Activated T-cell treated with anti-CD3 and anti-CD28 coated beads, Interleukin-2, amount 50 U/mL, for 1 hour (primary cell): ENCODE results near the gene ZNF808.
"Not testable (repeated sequence)": the region's sequence is repeated elsewhere in the genome, so short reads cannot be mapped to it uniquely, and the experiment has no call there.

Experiments used
- DNase-seq: peaks from one replicate; pipeline ENCODE4 v3.0.0-alpha.2; 2020

ZNF808 gene

DNA sequence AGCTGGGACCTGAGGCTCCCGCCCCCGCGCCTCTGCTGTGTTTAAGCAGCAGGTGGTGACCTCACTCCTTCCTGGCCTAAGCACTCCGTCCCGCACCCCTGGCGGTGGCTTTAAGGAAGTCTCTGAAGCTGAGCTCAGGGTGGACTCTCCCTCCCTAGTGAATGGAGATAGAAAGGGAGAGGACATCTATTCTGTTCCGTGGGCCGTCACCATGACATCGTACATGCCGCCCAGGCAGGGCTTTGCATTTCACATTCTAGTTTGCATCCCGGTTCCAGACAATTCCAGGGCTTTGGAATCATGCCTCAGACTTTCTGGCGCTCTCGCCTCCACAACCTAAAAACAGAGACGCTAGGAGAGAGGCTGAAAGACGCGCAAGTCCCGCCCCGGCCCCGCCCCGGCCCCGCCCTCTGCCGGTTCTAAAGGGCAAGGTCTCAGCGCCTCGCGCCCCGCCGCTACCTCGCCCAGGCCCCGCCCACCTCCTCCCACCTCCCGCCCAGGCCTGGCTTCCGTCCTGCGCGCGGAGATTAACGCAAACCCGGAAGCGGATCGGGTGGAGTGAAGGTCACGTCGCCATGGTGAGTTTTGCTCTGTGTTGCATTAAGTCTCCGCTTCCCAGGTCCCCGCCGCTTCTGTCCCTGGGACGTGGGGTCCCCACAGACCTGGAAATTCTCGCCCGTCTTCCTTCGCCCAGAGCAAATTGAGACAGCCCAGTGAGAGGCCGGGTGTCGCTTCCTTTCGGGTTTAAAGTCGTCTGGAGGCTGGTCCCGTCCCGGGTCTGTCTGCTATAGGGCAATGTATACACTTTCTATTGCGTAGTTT is at the start of gene ZNF808:
ZNF808 (plus strand) TSS at position 535 of the 822 bp plus-strand sequence. CDS start 15,617 bp downstream, outside the sequence.
- peak; percentile 97 for DNase-seq

GRCh38 chr19:52484111-52484743 is 43.2 kb upstream of the ZNF808 start:
- DNase-seq, result not testable (repeated sequence)

DNA sequence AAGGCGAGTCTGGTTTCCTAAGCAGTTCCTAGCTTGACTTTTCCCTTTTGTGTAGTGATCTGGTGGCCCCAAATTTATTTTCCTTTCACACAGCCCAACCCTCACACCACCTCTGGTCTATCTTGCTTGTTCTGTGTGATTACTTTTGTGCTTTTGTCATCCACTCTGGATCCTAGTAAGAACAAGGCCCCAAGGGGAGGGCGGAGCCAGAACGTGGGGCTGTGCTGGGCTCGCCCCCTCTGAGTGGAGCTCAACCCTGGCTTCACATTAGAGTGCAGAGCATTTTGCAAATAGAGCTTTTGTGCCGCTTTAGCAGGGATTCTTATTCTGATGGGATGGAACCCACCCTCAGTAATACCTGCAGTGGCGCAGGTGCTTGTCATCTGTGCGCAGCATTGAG is 42.4 kb upstream of the ZNF808 start:
- not testable (repeated sequence) for DNase-seq

DNA sequence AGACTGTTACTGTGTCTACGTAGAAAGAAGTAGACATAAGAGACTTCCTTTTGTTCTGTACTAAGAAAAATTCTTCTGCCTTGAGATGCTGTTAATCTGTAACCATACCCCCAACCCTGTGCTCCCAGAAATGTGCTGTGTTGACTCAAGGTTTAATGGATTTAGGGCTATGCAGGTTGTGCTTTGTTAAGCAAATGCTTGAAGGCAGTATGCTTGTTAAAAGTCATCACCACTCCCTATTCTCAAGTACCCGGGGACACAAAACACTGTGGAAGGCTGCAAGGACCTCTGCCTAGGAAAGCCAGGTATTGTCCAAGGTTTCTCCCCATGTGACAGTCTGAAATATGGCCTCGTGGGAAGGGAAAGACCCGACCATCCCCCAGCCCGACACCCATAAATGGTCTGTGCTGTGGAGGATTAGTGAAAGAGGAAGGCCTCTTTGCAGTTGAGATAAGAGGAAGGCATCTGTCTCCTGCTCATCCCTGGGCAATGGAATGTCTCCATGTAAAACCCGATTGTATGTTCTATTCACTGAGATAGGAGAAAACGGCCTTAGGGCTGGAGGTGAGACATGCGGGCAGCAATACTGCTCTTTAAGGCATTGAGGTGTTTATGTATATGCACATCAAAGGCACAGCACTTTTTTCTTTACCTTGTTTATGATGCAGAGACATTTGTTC is 41.8 kb upstream of the ZNF808 start:
- not testable (repeated sequence) for DNase-seq

DNA sequence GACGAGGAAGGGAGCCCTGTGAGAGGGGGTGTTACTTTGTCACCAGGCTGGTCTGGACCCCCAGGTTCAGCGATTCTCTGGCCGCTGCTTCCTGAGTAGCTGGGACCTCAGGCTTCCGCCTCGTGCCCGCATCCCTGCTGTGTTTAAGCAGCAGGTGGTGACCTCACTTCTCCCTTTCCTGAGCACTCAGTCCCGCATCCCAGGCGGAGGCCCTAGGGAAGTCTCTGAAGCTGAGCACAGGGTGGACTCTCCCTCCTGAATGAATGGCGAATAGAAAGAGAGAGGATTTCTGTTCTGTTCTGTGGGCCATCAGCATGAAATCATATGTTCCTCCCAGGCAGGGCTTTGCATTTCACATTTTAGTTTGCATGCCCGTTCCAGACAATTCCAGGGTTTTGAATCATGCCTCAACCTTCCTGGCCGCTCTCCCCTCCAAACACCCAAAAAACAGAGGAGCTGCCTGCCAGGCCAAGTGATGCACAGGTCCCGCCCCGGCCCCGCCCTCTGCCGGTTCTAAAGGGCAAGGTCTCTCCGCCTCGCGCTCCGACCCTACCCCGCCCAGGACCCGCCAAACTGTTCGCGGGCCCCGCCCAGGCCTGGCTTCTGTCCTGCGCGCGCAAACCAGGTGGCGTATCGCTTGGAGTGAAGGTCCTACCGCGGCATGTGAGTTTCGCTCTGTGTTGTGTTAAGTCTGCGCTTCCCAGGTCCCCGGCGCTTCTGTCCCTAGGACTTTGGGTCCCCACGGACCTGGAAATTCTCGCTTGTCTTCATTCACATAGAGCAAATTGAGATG is 35.1 kb upstream of the ZNF808 start:
- no peak for DNase-seq

DNA sequence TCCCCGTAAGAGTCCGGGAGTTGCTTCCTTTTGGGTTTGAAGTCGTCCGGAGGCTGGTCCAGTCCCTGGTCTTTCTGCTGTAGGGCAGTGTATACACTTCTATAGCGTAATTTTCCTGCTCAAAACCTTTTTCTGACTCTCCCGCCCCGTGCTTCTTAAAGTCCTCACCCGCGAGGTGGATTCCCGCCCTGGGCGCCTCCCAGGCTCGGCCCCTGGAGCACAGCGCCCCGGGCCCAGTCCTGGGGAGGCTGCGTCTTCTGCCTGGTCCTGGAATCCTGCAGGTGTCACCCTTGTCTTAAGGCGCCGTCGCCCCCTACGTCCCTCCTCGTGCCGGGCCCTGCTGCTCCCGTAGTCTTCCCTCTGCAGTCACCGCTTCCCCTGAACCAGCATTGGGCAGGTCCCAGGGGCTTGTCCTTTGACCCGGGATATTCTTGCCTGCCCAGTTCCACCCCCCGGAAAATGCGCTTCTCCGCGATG is 34.4 kb upstream of the ZNF808 start:
- no peak for DNase-seq

- DNase-seq, result no peak
Measured at GRCh38 chr19:52494518-52494917, 33.0 kb upstream of the ZNF808 start.

GRCh38 chr19:52498571-52498970 is 28.9 kb upstream of the ZNF808 start:
- DNase-seq, result no peak

- not testable (repeated sequence) for DNase-seq
Measured at GRCh38 chr19:52500474-52500873, 27.0 kb upstream of the ZNF808 start.

DNA sequence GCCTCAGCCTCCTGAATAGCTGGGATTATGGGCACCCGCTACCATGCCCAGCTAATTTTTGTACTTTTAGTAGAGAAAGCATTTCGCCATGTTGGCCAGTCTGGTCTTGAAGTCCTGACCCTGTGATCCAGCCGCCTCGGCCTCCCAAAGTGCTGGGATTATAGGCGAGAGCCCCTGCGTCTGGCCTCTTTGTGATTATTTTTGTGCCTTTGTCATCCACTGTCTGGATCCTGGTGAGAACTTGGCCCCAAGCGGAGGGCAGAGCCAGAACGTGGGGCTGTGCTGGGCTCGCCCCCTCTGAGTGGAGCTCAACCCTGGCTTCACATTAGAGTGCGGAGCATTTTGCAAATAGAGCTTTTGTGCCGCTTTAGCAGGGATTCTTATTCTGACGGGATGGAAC is 26.5 kb upstream of the ZNF808 start:
- not testable (repeated sequence) for DNase-seq

DNA sequence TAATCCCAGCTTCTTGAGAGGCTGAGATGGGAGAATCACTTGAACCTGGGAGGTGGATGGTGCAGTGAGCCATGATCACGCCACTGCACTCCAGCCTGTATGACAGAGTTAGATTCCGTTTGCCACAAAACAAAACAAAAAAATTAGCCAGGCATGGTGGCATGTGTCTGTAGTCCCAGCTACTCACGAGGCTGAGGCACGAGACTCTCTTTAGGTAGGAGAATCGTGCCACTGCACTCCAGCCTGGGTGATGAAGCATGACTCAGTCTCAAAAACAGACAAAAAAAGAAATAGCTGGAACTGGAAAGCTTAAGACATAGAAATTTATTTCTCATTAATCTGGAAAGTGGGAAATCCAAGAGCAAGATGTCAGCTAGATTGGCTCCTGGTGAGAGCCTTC is 20.2 kb upstream of the ZNF808 start:
- no peak for DNase-seq

- no peak for DNase-seq
Measured at GRCh38 chr19:52516191-52516590, 11.3 kb upstream of the ZNF808 start.

DNA sequence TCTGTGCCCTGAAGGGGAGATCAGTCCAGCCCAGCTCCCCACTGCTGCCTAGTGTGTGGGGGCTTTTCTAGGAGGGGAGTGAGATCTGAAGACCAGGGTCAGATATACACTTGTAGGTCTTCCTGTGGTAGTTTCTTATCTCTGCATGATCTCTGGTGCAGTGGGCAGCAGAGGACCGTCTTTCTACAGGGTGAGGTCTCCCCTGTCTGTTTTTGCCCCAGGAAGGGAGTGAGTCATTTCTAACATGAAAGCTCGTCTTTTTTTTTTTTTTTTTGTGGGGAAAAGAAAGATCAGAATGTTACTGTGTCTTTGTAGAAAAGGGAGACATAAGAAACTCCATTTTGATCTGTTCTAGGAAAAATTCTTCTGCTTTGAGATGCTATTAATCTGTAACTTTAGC is 8.8 kb upstream of the ZNF808 start:
- DNase-seq, result no peak

DNA sequence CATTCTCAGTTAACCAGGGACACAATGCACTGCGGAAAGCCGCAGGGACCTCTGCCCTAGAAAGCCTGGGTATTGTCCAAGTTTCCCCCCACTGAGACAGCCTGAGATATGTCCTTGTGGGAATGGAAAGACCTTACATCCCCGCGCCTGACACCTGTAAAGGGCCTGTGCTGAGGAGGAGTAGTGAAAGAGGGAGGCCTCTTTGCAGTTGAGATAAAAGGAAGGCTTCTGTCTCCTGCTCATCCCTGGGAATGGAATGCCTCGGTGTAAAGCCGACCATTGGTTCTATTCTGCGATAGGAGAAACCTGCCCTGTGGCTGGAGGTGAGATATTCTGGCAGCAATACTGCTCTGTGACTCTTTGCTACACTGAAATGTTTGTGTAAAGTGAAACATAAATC is 8.3 kb upstream of the ZNF808 start:
- DNase-seq, result not testable (repeated sequence)

DNA sequence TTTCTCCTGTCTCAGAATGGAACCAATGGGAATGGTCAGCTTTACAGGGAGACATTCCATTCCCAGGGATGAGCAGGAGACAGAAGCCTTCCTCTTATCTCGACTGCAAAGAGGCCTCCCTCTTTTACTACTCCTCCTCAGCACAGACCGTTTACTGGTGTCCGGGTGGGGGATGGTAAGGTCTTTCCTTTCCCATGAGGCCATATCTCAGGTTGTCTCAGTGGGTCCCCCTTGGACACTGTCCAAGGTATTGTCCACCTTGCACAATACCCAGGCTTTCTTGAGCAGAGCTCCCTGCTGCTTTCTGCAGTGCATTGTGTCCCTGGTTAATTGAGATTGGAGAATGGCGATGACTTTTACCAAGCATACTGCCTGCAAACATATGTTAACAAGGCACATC is 7.5 kb upstream of the ZNF808 start:
- no peak for DNase-seq

DNA sequence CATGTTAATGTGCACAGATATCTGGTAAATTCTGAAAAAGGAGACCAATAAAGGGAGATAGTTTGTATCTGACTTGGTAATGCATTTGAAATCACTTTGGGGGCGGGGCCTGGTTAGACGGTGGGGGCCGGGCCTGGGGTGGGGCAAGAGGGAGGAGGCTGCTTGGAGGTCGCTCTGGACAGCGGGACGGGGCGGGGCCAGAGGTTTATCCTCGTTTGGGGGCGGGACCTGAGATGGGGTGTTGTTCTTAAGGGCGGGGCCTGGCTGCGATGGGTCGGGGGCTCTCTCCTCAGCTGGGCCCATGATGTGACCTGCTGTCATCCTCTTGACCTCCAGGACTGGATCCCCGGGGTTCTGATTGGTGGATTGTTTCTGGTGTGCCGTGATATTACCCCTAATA is 4.9 kb upstream of the ZNF808 start:
- DNase-seq, result no peak

DNA sequence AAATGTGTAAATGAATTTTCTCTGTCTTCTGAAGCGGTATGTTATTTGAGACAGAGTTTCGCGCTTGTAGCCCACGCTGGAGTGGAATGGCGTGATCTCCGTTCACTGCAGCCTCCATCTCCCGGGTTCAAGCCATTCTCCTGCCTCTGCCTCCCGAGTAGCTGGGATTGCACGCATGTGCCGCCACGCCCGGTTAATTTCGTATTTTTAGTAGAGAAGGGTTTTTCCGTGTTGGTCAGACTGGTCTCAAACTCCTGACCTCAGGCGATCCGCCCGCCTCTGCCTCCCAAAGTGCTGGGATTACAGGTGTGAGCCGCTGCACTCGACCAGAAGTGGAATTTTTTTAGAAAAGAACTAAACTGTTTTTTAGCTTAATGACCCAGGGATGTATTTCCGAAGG is 3.4 kb upstream of the ZNF808 start:
- no peak for DNase-seq

DNA sequence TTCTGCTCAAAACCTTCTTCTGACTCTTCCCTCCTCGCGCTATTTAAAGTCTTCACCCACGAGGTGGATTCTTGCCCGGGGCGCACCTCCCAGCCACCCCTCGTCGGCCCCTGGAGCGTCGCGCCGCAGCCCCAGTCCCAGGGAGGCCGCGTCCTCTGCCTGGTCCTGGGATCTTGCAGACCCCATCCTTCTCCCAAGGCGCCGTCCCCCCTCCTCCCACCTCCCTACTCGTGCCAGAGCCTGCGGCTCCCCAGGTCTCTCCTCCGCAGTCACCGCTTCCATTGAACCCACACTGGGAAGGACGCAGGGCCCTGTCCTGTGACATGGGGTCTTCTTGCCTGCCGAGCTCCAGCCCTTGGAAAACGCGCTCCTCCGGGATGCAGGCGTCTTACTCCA is 486 bp downstream of the ZNF808 start:
- no peak for DNase-seq

GRCh38 chr19:52532480-52532879 is 5.0 kb downstream of the ZNF808 start:
- DNase-seq, result no peak

DNA sequence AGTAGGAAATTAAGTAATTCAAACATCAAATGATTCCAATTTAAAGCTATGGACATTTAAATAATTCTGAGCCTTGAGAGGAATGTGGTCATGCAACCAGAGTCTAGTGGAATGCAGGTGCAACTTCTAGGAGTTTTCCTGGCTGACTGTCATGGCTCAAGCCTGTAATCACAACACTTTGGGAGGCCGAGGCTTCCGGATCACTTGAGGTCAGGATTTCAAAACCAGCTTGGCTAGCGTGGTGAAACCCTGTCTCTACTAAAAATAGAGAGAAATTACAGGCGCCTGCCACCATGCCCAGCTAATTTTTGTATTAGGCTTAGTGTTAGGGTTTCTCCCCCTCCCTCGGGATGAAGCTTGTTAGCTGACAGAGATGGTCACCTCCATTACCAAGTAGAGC is 6.4 kb downstream of the ZNF808 start:
- no peak for DNase-seq

DNA sequence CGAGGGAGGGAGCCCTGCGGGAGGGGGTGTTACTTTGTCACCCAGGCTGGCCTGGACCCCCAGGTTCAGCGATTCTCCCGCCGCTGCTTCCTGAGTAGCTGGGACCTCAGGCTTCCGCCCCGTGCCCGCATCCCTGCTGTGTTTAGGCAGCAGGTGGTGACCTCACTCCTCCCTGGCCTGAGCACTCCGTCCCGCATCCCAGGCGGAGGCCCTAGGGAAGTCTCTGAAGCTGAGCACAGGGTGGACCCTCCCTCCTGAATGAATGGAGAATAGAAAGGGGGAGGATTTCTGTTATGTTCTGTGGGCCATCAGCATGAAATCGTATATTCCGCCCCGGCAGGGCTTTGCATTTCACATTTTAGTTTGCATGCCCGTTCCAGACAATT is 7.9 kb downstream of the ZNF808 start:
- DNase-seq, result not testable (repeated sequence)

GRCh38 chr19:52535771-52536447 is 8.4 kb downstream of the ZNF808 start:
- DNase-seq, result peak; percentile 93
